HepG2 (cell line): ENCODE data around the gene GADD45GIP1. TPM values are rescaled to one million over a fixed set of nuclear protein-coding genes. Genes with fewer than 3 reads are reported as not detected.
A peak's percentile ranks its signal among the peaks of the same experiment; 100 is the strongest.

Experiments
- BCLAF1 ChIP-seq: fragments of 450-650 bp; IDR thresholded peaks from 2 replicates; pipeline ENCODE4 v1.6.1; 2017; ENCODE audit warnings: mild to moderate bottlenecking
- CBX2 ChIP-seq, 2 experiments: fragments of 200-600 bp in 1 of 2; sonication (generic); formaldehyde crosslinking in 1 of 2; IDR thresholded peaks; 2 replicates each; pipeline versions ENCODE4 v1.7.0 to v1.8.1; 2018 to 2022; ENCODE audit warnings: low read depth in 2 of 2, low read length in 1 of 2, mild to moderate bottlenecking in 1 of 2, missing genetic modification reagents in 1 of 2
- CCAR2 ChIP-seq: fragments of 200-400 bp; formaldehyde crosslinking; optimal IDR thresholded peaks from 2 replicates; pipeline ENCODE3; 2018; ENCODE audit warnings: low read depth, mild to moderate bottlenecking, low read length, moderate library complexity
- GRHL1 ChIP-seq: sonication (generic); formaldehyde crosslinking; conservative IDR thresholded peaks from 2 replicates; pipeline ENCODE4 v1.8.0; 2022; ENCODE audit warnings: missing genetic modification reagents
- HOXA3 ChIP-seq: sonication (generic); formaldehyde crosslinking; IDR thresholded peaks from 2 replicates; pipeline ENCODE4 v1.5.0; 2020; ENCODE audit warnings: missing genetic modification reagents
- HOXA5 ChIP-seq: sonication (generic); formaldehyde crosslinking; IDR thresholded peaks from 2 replicates; pipeline ENCODE4 v1.4.0; 2020; ENCODE audit warnings: missing genetic modification reagents
- KLF6 ChIP-seq: IDR thresholded peaks from 2 replicates; pipeline ENCODE4 v1.8.0; 2016; ENCODE audit warnings: missing biosample characterization, missing genetic modification reagents
- MATR3 ChIP-seq: sonication (generic); formaldehyde crosslinking; IDR thresholded peaks from 2 replicates; pipeline ENCODE4 v1.4.0; 2020; ENCODE audit warnings: missing genetic modification reagents
- NFATC3 ChIP-seq: sonication (generic); formaldehyde crosslinking; IDR thresholded peaks from 2 replicates; pipeline ENCODE4 v1.5.1; 2020; ENCODE audit warnings: mild to moderate bottlenecking, missing genetic modification reagents
- PAXIP1 ChIP-seq: sonication (generic); formaldehyde crosslinking; conservative IDR thresholded peaks from 2 replicates; pipeline ENCODE4 v1.4.0; 2020; ENCODE audit warnings: mild to moderate bottlenecking, missing genetic modification reagents, moderate library complexity
- RAD51 ChIP-seq: fragments of 450-650 bp; IDR thresholded peaks from 2 replicates; pipeline ENCODE4 v1.6.1; 2016; ENCODE audit warnings: borderline replicate concordance
- REL ChIP-seq: sonication (generic); formaldehyde crosslinking; conservative IDR thresholded peaks from 2 replicates; pipeline ENCODE4 v1.8.0; 2022; ENCODE audit warnings: mild to moderate bottlenecking, missing genetic modification reagents, moderate library complexity
- SRSF1 ChIP-seq: fragments of 200-400 bp; formaldehyde crosslinking; optimal IDR thresholded peaks from 2 replicates; pipeline ENCODE3; 2017; ENCODE audit warnings: mild to moderate bottlenecking, low read depth, low read length, moderate library complexity
- TGIF2 ChIP-seq: IDR thresholded peaks from 2 replicates; pipeline ENCODE4 v1.6.1; 2016; ENCODE audit warnings: control low read depth, missing compliant biosample characterization
- ZMAT5 ChIP-seq: sonication (generic); formaldehyde crosslinking; IDR thresholded peaks from 2 replicates; pipeline ENCODE4 v1.5.0; 2020; ENCODE audit warnings: mild to moderate bottlenecking, low read depth, missing genetic modification reagents, borderline replicate concordance
- ZNF232 ChIP-seq: sonication (generic); formaldehyde crosslinking; IDR thresholded peaks from 2 replicates; pipeline ENCODE4 v1.4.0; 2020; ENCODE audit warnings: missing genetic modification reagents, borderline replicate concordance
- ZNF562 ChIP-seq: sonication (generic); formaldehyde crosslinking; IDR thresholded peaks from 2 replicates; pipeline ENCODE4 v1.8.0; 2022; ENCODE audit warnings: missing genetic modification reagents, borderline replicate concordance
- ZNF616 ChIP-seq: sonication (generic); formaldehyde crosslinking; IDR thresholded peaks from 2 replicates; pipeline ENCODE4 v1.5.0; 2020; ENCODE audit warnings: low read depth, mild to moderate bottlenecking, missing genetic modification reagents
- ZNF775 ChIP-seq: sonication (generic); formaldehyde crosslinking; IDR thresholded peaks from 2 replicates; pipeline ENCODE4 v1.4.0; 2020; ENCODE audit warnings: missing genetic modification reagents, mild to moderate bottlenecking, moderate library complexity, borderline replicate concordance
- ZNF790 ChIP-seq: sonication (generic); formaldehyde crosslinking; IDR thresholded peaks from 2 replicates; pipeline ENCODE4 v1.8.0; 2022; ENCODE audit warnings: missing genetic modification reagents, mild to moderate bottlenecking, borderline replicate concordance
- polyA plus RNA-seq, 8 experiments: library from polyadenylated mRNA; depleted of rRNA in 3 of 8; stranded (reverse) in 7 of 8; unstranded in 1 of 8; fragments of >200 nt; fragmentation: Illumina TruSeq in 4 of 8; extraction: Trizol in 4 of 8; gene quantifications; 2 replicates each; pipeline versions ENCODE4 v1.2.1 to v1.2.3, GENCODE V29; 2011 to 2016; ENCODE audit warnings: low read depth in 4 of 8, missing spikeins in 1 of 8, mixed read lengths in 1 of 8; ENCODE audit not compliant: insufficient read depth in 1 of 8
- total RNA-seq, 5 experiments: library from RNA; depleted of rRNA; stranded (reverse); fragments of >200 nt; fragmentation: Illumina TruSeq; extraction: Trizol; gene quantifications; 2 replicates each; pipeline ENCODE4 v1.2.3, GENCODE V29; 2016; ENCODE audit warnings: low read depth in 1 of 5
- TF ChIP-seq, protein P1 (sequence below): sonication (generic); formaldehyde crosslinking; IDR thresholded peaks from 2 replicates; pipeline ENCODE4 v1.8.1; 2023; ENCODE audit warnings: missing genetic modification reagents, mild to moderate bottlenecking, borderline replicate concordance

GADD45GIP1 gene
- total and polyA plus RNA-seq, 2 of the 13 experiments (the other 11 are each of a cell fraction or from before 2014, with no cell fraction given) = 24.6 to 30.7 TPM

GRCh38 chr19:12985049-12985776 lies 28.2 kb upstream of the GADD45GIP1 start (continued):
- TF ChIP-seq BCLAF1 (no peak), CCAR2 (no peak), PAXIP1 (CRISPR knock-in tag) (no peak), ZNF790 (CRISPR knock-in tag) (no peak), MATR3 (CRISPR knock-in tag) (no peak), HOXA5 (CRISPR knock-in tag) (no peak), ZNF562 (CRISPR knock-in tag) (no peak), ZNF616 (CRISPR knock-in tag) (peak; percentile 61; the same call in 1 of the 2 replicates), KLF6 (CRISPR knock-in tag) (no peak), ZNF775 (CRISPR knock-in tag) (no peak), CBX2 (IDR thresholded peaks at IDR 0.05; ENCODE audit: low read depth, low read length) (no peak), CBX2 (CRISPR knock-in tag; IDR thresholded peaks at IDR 0.05; ENCODE audit: low read depth) (no peak), SRSF1 (no peak), REL (CRISPR knock-in tag) (no peak), RAD51 (peak; percentile 45), ZMAT5 (CRISPR knock-in tag) (no peak), ZNF232 (CRISPR knock-in tag) (0 out of 2 replicates have a peak, but pooled peaks have one; percentile 40), TGIF2 (CRISPR knock-in tag) (peak; percentile 94), HOXA3 (CRISPR knock-in tag) (peak; percentile 46; the same call in 1 of the 2 replicates), NFATC3 (CRISPR knock-in tag) (no peak), GRHL1 (CRISPR knock-in tag) (no peak)
- TF ChIP-seq, protein P1, sequence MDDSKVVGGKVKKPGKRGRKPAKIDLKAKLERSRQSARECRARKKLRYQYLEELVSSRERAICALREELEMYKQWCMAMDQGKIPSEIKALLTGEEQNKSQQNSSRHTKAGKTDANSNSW (CRISPR knock-in tag) = no peak
